Muscle layer of colon (tissue), 2 donors: ENCODE measurements around the gene DNAH9.

Source experiments
- H3K27ac ChIP-seq: one replicate; pipeline ENCODE4 v1.7.0; 2013; ENCODE audit warnings: low read depth, mild to moderate bottlenecking, low read length, moderate library complexity
- H3K27me3 ChIP-seq, 2 donors: one replicate each; pipeline ENCODE4 v1.7.0; 2013; ENCODE audit warnings: low read length in 2 of 2, mild to moderate bottlenecking in 2 of 2; ENCODE audit not compliant: insufficient read depth in 2 of 2, control insufficient read depth in 1 of 2
- H3K36me3 ChIP-seq: one replicate; pipeline ENCODE4 v1.7.0; 2013; ENCODE audit warnings: mild to moderate bottlenecking, low read length; ENCODE audit not compliant: insufficient read depth
- H3K4me1 ChIP-seq: one replicate; pipeline ENCODE4 v1.7.0; 2013; ENCODE audit warnings: mild to moderate bottlenecking, low read length; ENCODE audit not compliant: insufficient read depth
- H3K4me3 ChIP-seq, 2 donors: one replicate each; pipeline ENCODE4 v1.7.0; 2013; ENCODE audit warnings: low read length in 2 of 2, low read depth in 1 of 2, mild to moderate bottlenecking in 1 of 2, moderate library complexity in 1 of 2
- H3K9ac ChIP-seq: one replicate; pipeline ENCODE4 v1.7.0; 2013; ENCODE audit warnings: low read length
- H3K9me3 ChIP-seq: one replicate; pipeline ENCODE4 v1.7.0; 2013; ENCODE audit warnings: mild to moderate bottlenecking, low read length
- donor health status: abdominal sarcoma.
- donor health status: Adenocarcinoma of cecum.

Gene DNAH9

DNA sequence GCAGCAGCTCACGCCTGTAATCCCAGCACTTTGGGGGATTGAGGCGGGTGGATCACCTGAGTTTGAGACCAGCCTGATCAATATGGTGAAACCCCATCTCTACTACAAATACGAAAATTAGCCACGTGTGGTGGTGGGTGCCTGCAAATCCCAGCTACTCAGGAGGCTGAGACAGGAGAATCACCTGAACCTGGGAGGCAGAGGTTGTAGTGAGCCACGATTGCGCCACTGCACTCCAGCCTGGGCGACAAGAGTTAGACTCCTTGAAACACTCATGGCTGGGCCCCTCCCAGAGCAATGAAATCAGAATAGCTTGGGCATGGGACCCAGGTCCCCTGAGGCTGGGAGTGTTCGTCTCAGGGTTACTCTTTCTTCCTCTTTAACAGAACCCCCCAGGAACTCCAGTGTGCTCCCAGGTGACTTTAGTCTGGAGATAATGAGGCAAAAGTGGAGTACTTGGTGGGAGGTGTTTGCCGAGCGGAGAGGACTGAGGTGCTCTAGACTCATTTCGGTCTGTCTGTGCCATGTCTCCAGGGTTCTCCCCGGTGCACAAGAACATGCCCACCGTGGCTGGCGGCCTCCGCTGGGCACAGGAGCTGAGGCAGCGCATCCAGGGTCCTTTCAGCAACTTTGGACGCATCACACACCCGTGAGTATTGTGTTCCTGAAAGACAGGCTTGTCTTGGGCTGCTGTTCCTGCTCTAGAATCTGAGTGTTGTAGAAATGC is 41.6 kb downstream of the DNAH9 start:
- Histone ChIP-seq H3K9ac (no peak overlapping the region), H3K36me3 (no peaks in the 10 kb centered on the region), H3K4me1 (no peaks in the 10 kb centered on the region), H3K4me3 (no peak overlapping the region), H3K9me3 (no peaks in the 10 kb centered on the region), H3K27ac (no peak overlapping the region), H3K27me3 (no peaks in the 10 kb centered on the region)

GRCh38 chr17:11640463-11640814 is 42.2 kb downstream of the DNAH9 start:
- Histone ChIP-seq H3K4me1 (no peaks in the 10 kb centered on the region), H3K27ac (no peak overlapping the region), H3K36me3 (no peaks in the 10 kb centered on the region), H3K4me3 (no peak overlapping the region), H3K9me3 (no peaks in the 10 kb centered on the region), H3K27me3 (no peaks in the 10 kb centered on the region), H3K9ac (no peak overlapping the region)

- no peak overlapping the region for H3K9ac ChIP-seq
- H3K27me3 ChIP-seq = no peaks in the 10 kb centered on the region
- H3K4me1 ChIP-seq = no peaks in the 10 kb centered on the region
- H3K36me3 ChIP-seq = no peaks in the 10 kb centered on the region
- H3K9me3 ChIP-seq = no peaks in the 10 kb centered on the region
- H3K27ac ChIP-seq = no peak overlapping the region
- no peak overlapping the region for H3K4me3 ChIP-seq
Measured at GRCh38 chr17:11641521-11642275, 43.4 kb downstream of the DNAH9 start.

DNA sequence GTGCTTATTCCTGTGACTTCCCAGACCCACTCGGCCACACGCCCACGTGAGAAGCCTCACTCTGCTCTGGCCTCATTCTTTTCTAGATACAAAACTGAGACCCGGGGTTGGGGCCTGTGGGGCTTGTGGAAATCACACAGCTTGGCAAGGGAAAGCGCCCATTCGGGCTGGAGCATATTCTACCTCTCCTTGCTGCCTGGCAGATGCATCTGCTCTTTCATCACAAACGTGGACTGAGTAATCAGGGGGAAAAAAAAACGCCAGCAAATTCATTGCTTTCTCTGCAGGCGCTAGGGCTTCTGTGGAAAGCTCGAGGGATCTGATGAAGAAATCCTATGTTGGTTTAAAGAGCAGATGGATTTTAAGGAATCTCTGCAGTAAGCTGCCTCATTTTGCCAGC is 44.4 kb downstream of the DNAH9 start:
- Histone ChIP-seq H3K4me3 (no peak overlapping the region), H3K27me3 (no peaks in the 10 kb centered on the region), H3K27ac (no peak overlapping the region), H3K36me3 (no peaks in the 10 kb centered on the region), H3K9me3 (no peaks in the 10 kb centered on the region), H3K4me1 (no peaks in the 10 kb centered on the region), H3K9ac (no peak overlapping the region)

DNA sequence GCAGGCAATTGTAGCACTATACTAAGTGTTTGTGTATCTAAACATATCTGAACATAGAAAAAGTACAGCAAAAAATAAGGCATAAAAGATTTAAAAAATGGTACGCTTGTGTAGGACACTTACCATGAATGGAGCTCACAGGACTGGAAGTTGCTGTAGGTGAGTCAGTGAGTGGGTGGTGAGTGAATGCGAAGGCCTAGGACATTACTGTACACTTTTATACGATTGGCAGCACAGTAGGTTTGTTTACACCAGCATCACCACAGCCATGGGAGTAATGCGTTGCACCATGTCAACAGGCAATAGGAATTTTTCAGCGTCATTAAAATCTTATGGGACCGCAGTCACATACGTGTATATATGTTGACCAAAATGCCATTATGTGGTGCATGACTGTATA is 45.6 kb downstream of the DNAH9 start:
- H3K4me1 ChIP-seq = no peaks in the 10 kb centered on the region
- no peak overlapping the region for H3K4me3 ChIP-seq
- H3K9me3 ChIP-seq = no peaks in the 10 kb centered on the region
- no peaks in the 10 kb centered on the region for H3K36me3 ChIP-seq
- H3K27me3 ChIP-seq = no peaks in the 10 kb centered on the region
- no peak overlapping the region for H3K27ac ChIP-seq
- no peak overlapping the region for H3K9ac ChIP-seq

- Histone ChIP-seq H3K4me1 (no peaks in the 10 kb centered on the region), H3K9ac (no peak overlapping the region), H3K27ac (no peak overlapping the region), H3K9me3 (no peaks in the 10 kb centered on the region), H3K4me3 (no peak overlapping the region), H3K36me3 (no peaks in the 10 kb centered on the region), H3K27me3 (no peaks in the 10 kb centered on the region)
Measured at GRCh38 chr17:11644265-11645212, 46.3 kb downstream of the DNAH9 start.

DNA sequence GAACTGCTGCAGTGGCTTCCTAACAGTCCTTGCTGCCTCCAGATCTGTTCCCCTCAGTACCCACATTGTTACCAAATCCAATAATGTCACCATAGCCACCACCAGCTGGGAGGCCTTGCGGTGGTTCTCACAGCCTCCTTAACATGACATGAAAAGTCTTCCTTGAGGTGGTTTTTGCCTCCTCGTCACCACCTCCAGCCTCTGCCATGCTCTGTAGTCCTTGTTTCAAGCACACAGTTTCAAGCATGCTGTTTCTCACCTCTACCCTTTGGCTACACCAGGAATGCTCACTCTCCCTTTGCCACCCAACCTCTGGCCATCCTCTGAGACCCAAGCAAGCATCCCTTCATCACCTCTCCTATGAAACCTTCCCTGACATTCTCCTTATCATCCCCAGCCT is 47.2 kb downstream of the DNAH9 start:
- H3K27ac ChIP-seq = no peak overlapping the region
- no peaks in the 10 kb centered on the region for H3K4me1 ChIP-seq
- no peaks in the 10 kb centered on the region for H3K9me3 ChIP-seq
- H3K9ac ChIP-seq = no peak overlapping the region
- H3K4me3 ChIP-seq = no peak overlapping the region
- H3K36me3 ChIP-seq = no peaks in the 10 kb centered on the region
- H3K27me3 ChIP-seq = no peaks in the 10 kb centered on the region

DNA sequence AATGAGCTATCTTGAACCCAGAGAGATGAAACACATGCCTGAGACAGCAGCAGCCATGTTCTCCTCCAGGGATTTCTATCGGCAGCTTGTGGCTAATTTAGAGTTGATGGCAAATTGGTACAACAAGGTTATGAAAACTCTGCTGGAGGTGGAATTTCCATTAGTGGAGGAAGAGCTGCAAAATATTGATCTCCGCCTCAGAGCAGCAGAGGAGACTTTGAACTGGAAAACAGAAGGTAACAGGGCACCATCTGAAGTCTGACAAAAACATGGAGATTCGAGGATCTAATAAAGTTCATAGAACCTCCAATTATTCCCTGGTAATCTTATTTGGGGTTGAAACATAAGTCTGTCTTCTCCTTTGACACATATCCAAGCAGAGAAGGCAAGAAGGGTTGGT is 52.8 kb downstream of the DNAH9 start:
- H3K4me3 ChIP-seq = no peak overlapping the region
- no peak overlapping the region for H3K27ac ChIP-seq
- H3K36me3 ChIP-seq = no peaks in the 10 kb centered on the region
- no peak overlapping the region for H3K9ac ChIP-seq
- H3K27me3 ChIP-seq = no peaks in the 10 kb centered on the region
- H3K9me3 ChIP-seq = no peaks in the 10 kb centered on the region
- no peaks in the 10 kb centered on the region for H3K4me1 ChIP-seq

DNA sequence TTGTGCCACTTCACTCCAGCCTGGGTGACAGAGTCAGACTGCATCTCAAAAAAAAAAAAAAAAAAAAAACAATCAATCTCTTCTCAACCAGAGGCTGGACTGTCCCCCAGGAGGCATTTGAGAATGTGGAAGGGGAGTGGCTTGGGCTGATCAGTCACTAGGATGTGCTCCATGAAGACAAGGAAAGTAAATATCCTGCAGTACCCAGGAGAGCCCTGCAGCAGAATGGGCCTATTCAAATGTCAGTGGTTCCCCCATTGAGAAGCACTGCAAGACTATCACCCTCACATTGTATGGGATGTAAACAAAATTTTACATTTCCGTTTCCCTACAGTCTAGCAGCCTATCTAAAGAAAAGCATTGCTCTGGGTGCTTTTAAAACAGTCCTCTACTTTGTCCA is 70.3 kb downstream of the DNAH9 start:
- H3K9ac ChIP-seq = no peak overlapping the region

GRCh38 chr17:11671126-11671525 is 72.9 kb downstream of the DNAH9 start:
- no peaks in the 10 kb centered on the region for H3K36me3 ChIP-seq
- H3K27me3 ChIP-seq = no peaks in the 10 kb centered on the region
- no peaks in the 10 kb centered on the region for H3K4me1 ChIP-seq
- no peak overlapping the region for H3K9ac ChIP-seq
- H3K27ac ChIP-seq = no peak overlapping the region
- H3K9me3 ChIP-seq = no peaks in the 10 kb centered on the region
- H3K4me3 ChIP-seq = no peak overlapping the region

More for the DNA sequence above, 70.3 kb downstream of the DNAH9 start:
- no peak overlapping the region for H3K27ac ChIP-seq
- no peak overlapping the region for H3K4me3 ChIP-seq
- H3K9me3 ChIP-seq = no peaks in the 10 kb centered on the region
- H3K36me3 ChIP-seq = no peaks in the 10 kb centered on the region
- H3K27me3 ChIP-seq = no peaks in the 10 kb centered on the region
- H3K4me1 ChIP-seq = no peaks in the 10 kb centered on the region

GRCh38 chr17:11682646-11683045 is 84.4 kb downstream of the DNAH9 start:
- no peaks in the 10 kb centered on the region for H3K36me3 ChIP-seq
- H3K9ac ChIP-seq = no peak overlapping the region
- no peaks in the 10 kb centered on the region for H3K9me3 ChIP-seq
- no peak overlapping the region for H3K4me3 ChIP-seq
- H3K27ac ChIP-seq = no peak overlapping the region
- H3K4me1 ChIP-seq = no peaks in the 10 kb centered on the region
- no peaks in the 10 kb centered on the region for H3K27me3 ChIP-seq
